B cell (primary cell): Measurements from ENCODE around the gene USP48. TPM values are rescaled to one million over a fixed set of nuclear protein-coding genes. Genes with fewer than 3 reads are reported as not detected.

ENCODE experiments used
- ATAC-seq: fragments of 200-7000 bp; cut with Tn5 transposase; one replicate; pipeline ENCODE4 v1.10.0; 2021; ENCODE audit warnings: low read depth, mild to moderate bottlenecking, moderate number of reproducible peaks, moderate library complexity
- CTCF ChIA-PET: fragments of 350-600 bp; sonication (Branson Sonifier 250); formaldehyde crosslinking; loops from one replicate; lab custom pipeline; 2021; ENCODE audit warnings: antibody characterized with exemption, inconsistent platforms; lab: Charles Lee
- POLR2A ChIA-PET: fragments of 350-600 bp; sonication (Branson Sonifier 250); formaldehyde crosslinking; loops from one replicate; lab custom pipeline; 2021; ENCODE audit warnings: antibody characterized with exemption; lab: Charles Lee
- DNase-seq: peaks from one replicate; pipeline ENCODE4 v3.0.0; 2013
- H2AFZ ChIP-seq: 2 replicates; pipeline ENCODE4 v1.6.1; 2012; ENCODE audit warnings: mild to moderate bottlenecking, low read depth, low read length; ENCODE audit not compliant: insufficient read depth, poor library complexity, severe bottlenecking
- H3K27ac ChIP-seq, 2 donors: 1 replicate in 1 of 2; 2 replicates in 1 of 2; pipeline ENCODE4 v1.5.1; 2012 to 2013; ENCODE audit warnings: low read length in 2 of 2, mild to moderate bottlenecking in 2 of 2, moderate library complexity in 1 of 2
- H3K27me3 ChIP-seq, 4 experiments: fragments of 200-600 bp in 1 of 4; sonication (generic) in 1 of 4; replicated peaks in 1 of 4; 1 replicate in 2 of 4; 2 replicates in 2 of 4; pipeline versions ENCODE4 v1.6.1 to v1.7.0; 2013 to 2016; ENCODE audit warnings: low read length in 3 of 4, mild to moderate bottlenecking in 2 of 4, mixed read lengths in 1 of 4, moderate library complexity in 1 of 4; ENCODE audit not compliant: insufficient read depth in 4 of 4, control insufficient read depth in 3 of 4; ENCODE audit errors: control extremely low read depth in 1 of 4
- H3K36me3 ChIP-seq, 2 experiments: replicated peaks in 1 of 2; 1 replicate in 1 of 2; 2 replicates in 1 of 2; pipeline versions ENCODE4 v1.6.1 to v1.7.1; 2013; ENCODE audit warnings: low read length in 1 of 2; ENCODE audit not compliant: insufficient read depth in 2 of 2, control insufficient read depth in 1 of 2; ENCODE audit errors: control extremely low read depth in 1 of 2, extremely low read depth in 1 of 2
- H3K4me1 ChIP-seq, 2 donors: fragments of 200-600 bp in 1 of 2; sonication (generic) in 1 of 2; 1 replicate in 1 of 2; 2 replicates in 1 of 2; pipeline versions ENCODE4 v1.5.1 to v1.6.1; 2013 to 2017; ENCODE audit warnings: low read length in 2 of 2; ENCODE audit not compliant: control insufficient read depth in 2 of 2, insufficient read depth in 2 of 2
- H3K4me2 ChIP-seq: replicated peaks from 2 replicates; pipeline ENCODE3; 2012; ENCODE audit warnings: mild to moderate bottlenecking, low read depth, low read length; ENCODE audit not compliant: poor library complexity, severe bottlenecking
- H3K4me3 ChIP-seq, 5 experiments: fragments of 200-600 bp in 1 of 5; sonication (generic) in 1 of 5; 1 replicate in 3 of 5; 2 replicates in 2 of 5; pipeline versions ENCODE4 v1.5.1 to v1.7.0; 2011 to 2016; ENCODE audit warnings: low read length in 4 of 5, mild to moderate bottlenecking in 4 of 5, low read depth in 2 of 5, control low read depth in 1 of 5, moderate library complexity in 1 of 5; ENCODE audit not compliant: insufficient read depth in 1 of 5; ENCODE audit errors: control extremely low read depth in 1 of 5, extremely low read depth in 1 of 5
- H3K79me2 ChIP-seq: fragments of 200-600 bp; sonication (generic); one replicate; pipeline ENCODE4 v1.6.0; 2016; ENCODE audit warnings: low read length; ENCODE audit not compliant: control insufficient read depth, insufficient read depth
- H3K9ac ChIP-seq: fragments of 200-600 bp; sonication (generic); 2 replicates; pipeline ENCODE4 v1.6.1; 2017; ENCODE audit warnings: mild to moderate bottlenecking, low read length, moderate library complexity
- H3K9me3 ChIP-seq, 3 donors: one replicate each; pipeline versions ENCODE4 v1.6.1 to v1.7.1; 2013; ENCODE audit warnings: low read length in 2 of 3; ENCODE audit not compliant: control insufficient read depth in 2 of 3, insufficient read depth in 1 of 3; ENCODE audit errors: control extremely low read depth in 1 of 3
- H4K20me1 ChIP-seq: 2 replicates; pipeline ENCODE4 v1.6.0; 2012; ENCODE audit warnings: mild to moderate bottlenecking, low read length; ENCODE audit not compliant: insufficient read depth, control insufficient read depth, poor library complexity, severe bottlenecking
- H3K27ac Mint-ChIP-seq: one replicate; pipeline ENCODE4 v1.8.0; 2021; ENCODE audit warnings: mixed read lengths
- H3K27me3 Mint-ChIP-seq: one replicate; pipeline ENCODE4 v1.8.0; 2021; ENCODE audit warnings: mixed read lengths
- H3K4me1 Mint-ChIP-seq: one replicate; pipeline ENCODE4 v1.8.0; 2021; ENCODE audit warnings: mixed read lengths
- H3K4me3 Mint-ChIP-seq: one replicate; pipeline ENCODE4 v1.8.0; 2021; ENCODE audit warnings: mixed read lengths
- H3K9me3 Mint-ChIP-seq: one replicate; pipeline ENCODE4 v1.8.0; 2022; ENCODE audit warnings: mixed read lengths; ENCODE audit not compliant: insufficient read depth
- CTCF ChIP-seq: fragments of 200-600 bp; IDR thresholded peaks from one replicate; pipeline ENCODE4 v1.8.0; 2022; ENCODE audit warnings: antibody characterized with exemption, mild to moderate bottlenecking
- EZH2 ChIP-seq: IDR thresholded peaks from 2 replicates; pipeline ENCODE4 v1.6.1; 2012; ENCODE audit warnings: borderline replicate concordance, low read depth, mild to moderate bottlenecking, moderate library complexity, low read length; ENCODE audit not compliant: insufficient read depth, poor library complexity, severe bottlenecking
- WGBS: methylation state at CpG from one replicate; pipeline ENCODE4 v1.1.5; 2013; ENCODE audit warnings: missing lambda C conversion rate; ENCODE audit not compliant: insufficient coverage; 5-methylcytosine and 5-hydroxymethylcytosine counted together
- intact Hi-C: fragments of 100-400 bp; cut with micrococcal nuclease; formaldehyde crosslinking; loops from one replicate; pipeline ENCODE4 v1.10.0; 2022
- polyA plus RNA-seq: library from polyadenylated mRNA; depleted of rRNA; stranded (reverse); fragments of >200 nt; gene quantifications from 2 replicates; pipeline ENCODE4 v1.2.3, GENCODE V29; 2012
- total RNA-seq, 2 donors: library from RNA; stranded (reverse); fragments of 120-200 nt in 1 of 2; gene quantifications; 1 replicate in 1 of 2; 2 replicates in 1 of 2; pipeline versions ENCODE4 v1.2.3 to v1.2.4, GENCODE V29; 2013 to 2022

The USP48 gene
- total and polyA plus RNA-seq, 2 donors (not counting 1 experiment from before 2014, with no cell fraction given) = 21.2 to 135 TPM

DNA sequence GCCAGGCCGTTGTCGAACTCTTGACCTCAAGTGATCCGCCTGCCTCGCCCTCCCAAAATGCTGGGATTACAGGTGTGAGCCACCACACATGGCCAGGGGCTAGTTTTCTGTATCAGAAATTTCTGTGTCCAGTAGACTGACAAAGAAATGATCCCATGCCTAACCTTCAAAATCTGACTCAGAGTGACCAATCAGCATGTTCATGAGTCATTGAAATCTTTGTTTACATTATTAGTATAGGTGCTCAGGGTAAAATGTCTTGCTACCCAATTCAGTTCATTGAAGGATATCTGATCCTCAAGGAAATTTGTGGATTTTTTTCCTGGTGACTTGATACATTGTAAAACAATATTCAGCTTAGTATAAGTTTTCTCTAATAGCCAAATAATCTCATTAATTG lies 18.2 kb upstream of the USP48 start:
- Mint-ChIP-seq H3K27me3 (no peaks in the 10 kb centered on the region), H3K9me3 (no peaks in the 10 kb centered on the region), H3K4me3 (no peak overlapping the region), H3K4me1 (peaks cover 6% of the 10 kb centered on the region), H3K27ac (no peak overlapping the region)
- no peak overlapping the region for H2AFZ ChIP-seq
- no peak for TF ChIP-seq EZH2
- peaks cover 0 to 5% of the 10 kb centered on the region in 2 donors for H3K4me1 ChIP-seq
- no peak overlapping the region for H3K4me2 ChIP-seq
- DNase-seq (no peak), ATAC-seq (no peak)
- CTCF ChIA-PET = no interaction called here
- H3K9ac ChIP-seq = no peak overlapping the region
- no peak overlapping the region for H3K27ac ChIP-seq
- no peaks in the 10 kb centered on the region for H3K36me3 ChIP-seq
- no peaks in the 10 kb centered on the region for H4K20me1 ChIP-seq
- H3K4me3 ChIP-seq = no peak overlapping the region
- H3K9me3 ChIP-seq = peaks cover 0 to 1% (median 0%) of the 10 kb centered on the region in 3 donors
- WGBS = 100% methylated on average over 4 of the region's 4 CpGs
- no peaks in the 10 kb centered on the region for H3K79me2 ChIP-seq
- H3K27me3 ChIP-seq = no peaks in the 10 kb centered on the region
- POLR2A ChIA-PET = no interaction called here
- intact Hi-C loops = no loop called here

DNA sequence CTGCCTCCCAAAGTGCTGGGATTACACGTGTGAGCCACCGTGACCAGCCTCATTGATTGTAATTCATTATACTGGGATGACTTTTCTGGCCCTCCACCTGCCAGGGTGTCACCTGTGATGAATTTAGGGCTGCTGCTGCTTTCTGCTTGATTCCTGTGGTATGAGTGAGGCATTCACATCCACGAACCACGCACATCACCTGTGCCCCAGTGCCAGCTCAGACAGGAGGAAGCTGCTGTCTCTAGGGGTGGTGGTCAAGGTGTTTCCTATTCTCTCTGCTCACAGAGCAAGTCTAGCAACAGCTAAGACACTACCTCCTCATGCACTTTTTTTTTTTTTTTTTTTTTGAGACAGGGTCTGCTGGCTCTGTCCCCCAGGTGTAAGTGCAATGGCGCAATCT lies 16.8 kb upstream of the USP48 start:
- H3K9me3 ChIP-seq = peaks cover 2 to 10% (median 4%) of the 10 kb centered on the region in 3 donors
- no peaks in the 10 kb centered on the region for H4K20me1 ChIP-seq
- H3K4me3 ChIP-seq = no peak overlapping the region
- H3K4me1 ChIP-seq = peaks cover 0 to 5% of the 10 kb centered on the region in 2 donors
- no peak overlapping the region for H3K4me2 ChIP-seq
- Mint-ChIP-seq H3K4me1 (peaks cover 6% of the 10 kb centered on the region), H3K4me3 (no peak overlapping the region), H3K27me3 (no peaks in the 10 kb centered on the region), H3K27ac (no peak overlapping the region), H3K9me3 (peaks cover 6% of the 10 kb centered on the region)
- ChIA-PET CTCF (no interaction called here), POLR2A (no interaction called here)
- H3K27me3 ChIP-seq = no peaks in the 10 kb centered on the region
- no peak overlapping the region for H3K9ac ChIP-seq
- WGBS = 83% methylated on average over 1 of the region's 5 CpGs
- H3K79me2 ChIP-seq = no peaks in the 10 kb centered on the region
- DNase-seq = no peak
- TF ChIP-seq CTCF (no peak), EZH2 (no peak)
- intact Hi-C loops = no loop called here
- H3K36me3 ChIP-seq = no peaks in the 10 kb centered on the region
- no peak overlapping the region for H2AFZ ChIP-seq
- H3K27ac ChIP-seq = no peak overlapping the region
- no peak for ATAC-seq
